Measurements from ENCODE around the gene ARPP21.

DNA sequence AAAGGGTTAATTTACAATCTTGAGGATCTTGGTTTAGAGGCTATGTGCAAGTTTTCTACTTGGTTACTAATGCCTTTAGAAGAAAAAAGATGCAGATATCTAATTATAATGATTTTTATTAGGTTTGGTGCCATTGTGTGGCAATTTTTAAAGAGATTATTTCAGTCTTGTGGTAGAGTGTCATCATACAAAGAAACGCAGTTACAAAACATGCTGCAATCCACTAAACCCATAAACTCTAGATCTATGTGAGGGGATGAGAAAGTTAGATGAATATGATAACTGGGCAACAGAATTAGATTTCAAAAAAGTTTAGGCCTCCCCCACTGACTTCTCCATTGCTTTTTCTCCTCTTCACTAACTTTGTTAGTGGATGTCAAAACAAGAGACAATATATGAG is 106.0 kb downstream of the ARPP21 start:
- TF ChIP-seq, protein P1, sequence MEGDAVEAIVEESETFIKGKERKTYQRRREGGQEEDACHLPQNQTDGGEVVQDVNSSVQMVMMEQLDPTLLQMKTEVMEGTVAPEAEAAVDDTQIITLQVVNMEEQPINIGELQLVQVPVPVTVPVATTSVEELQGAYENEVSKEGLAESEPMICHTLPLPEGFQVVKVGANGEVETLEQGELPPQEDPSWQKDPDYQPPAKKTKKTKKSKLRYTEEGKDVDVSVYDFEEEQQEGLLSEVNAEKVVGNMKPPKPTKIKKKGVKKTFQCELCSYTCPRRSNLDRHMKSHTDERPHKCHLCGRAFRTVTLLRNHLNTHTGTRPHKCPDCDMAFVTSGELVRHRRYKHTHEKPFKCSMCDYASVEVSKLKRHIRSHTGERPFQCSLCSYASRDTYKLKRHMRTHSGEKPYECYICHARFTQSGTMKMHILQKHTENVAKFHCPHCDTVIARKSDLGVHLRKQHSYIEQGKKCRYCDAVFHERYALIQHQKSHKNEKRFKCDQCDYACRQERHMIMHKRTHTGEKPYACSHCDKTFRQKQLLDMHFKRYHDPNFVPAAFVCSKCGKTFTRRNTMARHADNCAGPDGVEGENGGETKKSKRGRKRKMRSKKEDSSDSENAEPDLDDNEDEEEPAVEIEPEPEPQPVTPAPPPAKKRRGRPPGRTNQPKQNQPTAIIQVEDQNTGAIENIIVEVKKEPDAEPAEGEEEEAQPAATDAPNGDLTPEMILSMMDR (optimal IDR thresholded peaks at IDR 0.05 in 1 of 3, IDR thresholded peaks at IDR 0.05 in 1 of 3, conservative IDR thresholded peaks at IDR 0.05 in 1 of 3; ENCODE audit: extremely low read depth in 1 of 3, insufficient read depth in 2 of 3, low read length in 3 of 3), result no peak
- no peak for TF ChIP-seq EZH2 (IDR thresholded peaks at IDR 0.05; ENCODE audit: low read length)
